Measurements from ENCODE around the gene KIRREL3.
A peak's percentile ranks its signal among the peaks of the same experiment; 100 is the strongest.

The KIRREL3 gene

GRCh38 chr11:126527651-126528050 lies 472.9 kb downstream of the KIRREL3 start:
- H3K9ac ChIP-seq (ENCODE audit: low read length): no peak overlapping the region
- no peak overlapping the region for H2BK15ac ChIP-seq (replicated peaks; ENCODE audit: low read depth)
- no peak overlapping the region for H3K27ac ChIP-seq (ENCODE audit: low read depth, low read length)
- no peak overlapping the region for H3K4ac ChIP-seq (ENCODE audit: low read depth, low read length)
- no peak overlapping the region for H3K18ac ChIP-seq (ENCODE audit: low read length)
- no peak overlapping the region for H3K4me2 ChIP-seq (ENCODE audit: low read length)
- no peak overlapping the region for H4K8ac ChIP-seq (ENCODE audit: low read depth, low read length)
- H3K4me1 ChIP-seq (ENCODE audit: control insufficient read depth, low read depth, low read length): no peaks in the 10 kb centered on the region
- no peak overlapping the region for H2AK5ac ChIP-seq (ENCODE audit: low read length)
- WGBS (ENCODE audit: extremely low coverage, insufficient coverage, low lambda C conversion rate): no CpG with 5 or more reads among the region's 5 CpGs
- H3K23ac ChIP-seq (ENCODE audit: low read length): no peak overlapping the region
- no peaks in the 10 kb centered on the region for H3K27me3 ChIP-seq (ENCODE audit: insufficient read depth, low read length, poor library complexity)
- no peak overlapping the region for H2BK120ac ChIP-seq (ENCODE audit: low read depth, low read length)
- no peaks in the 10 kb centered on the region for H3K79me2 ChIP-seq (ENCODE audit: control insufficient read depth, insufficient read depth, low read length)
- no peak overlapping the region for H4K5ac ChIP-seq (ENCODE audit: low read length)
- H3K36me3 ChIP-seq (ENCODE audit: control insufficient read depth, insufficient read depth, low read length): no peaks in the 10 kb centered on the region
- H3K4me3 ChIP-seq (ENCODE audit: low read length): no peak overlapping the region
- no peaks in the 10 kb centered on the region for H3K79me1 ChIP-seq (ENCODE audit: low read length)
- no peak overlapping the region for H3K56ac ChIP-seq (ENCODE audit: low read length)
- DNase-seq: no peak
- no peak overlapping the region for H2BK5ac ChIP-seq (ENCODE audit: low read length)

- no peak overlapping the region for H3K27ac ChIP-seq (ENCODE audit: low read depth, low read length)
- H2BK5ac ChIP-seq (ENCODE audit: low read length): no peak overlapping the region
- H3K27me3 ChIP-seq (ENCODE audit: insufficient read depth, low read length, poor library complexity): no peaks in the 10 kb centered on the region
- no peaks in the 10 kb centered on the region for H3K4me1 ChIP-seq (ENCODE audit: control insufficient read depth, low read depth, low read length)
- no peak for DNase-seq
- no peak overlapping the region for H3K23ac ChIP-seq (ENCODE audit: low read length)
- H2BK15ac ChIP-seq (replicated peaks; ENCODE audit: low read depth): no peak overlapping the region
- no peaks in the 10 kb centered on the region for H3K79me1 ChIP-seq (ENCODE audit: low read length)
- H3K36me3 ChIP-seq (ENCODE audit: control insufficient read depth, insufficient read depth, low read length): no peaks in the 10 kb centered on the region
- no peak overlapping the region for H4K8ac ChIP-seq (ENCODE audit: low read depth, low read length)
- H3K4me3 ChIP-seq (ENCODE audit: low read length): no peak overlapping the region
- no peak overlapping the region for H3K4ac ChIP-seq (ENCODE audit: low read depth, low read length)
- H3K4me2 ChIP-seq (ENCODE audit: low read length): no peak overlapping the region
- H3K9ac ChIP-seq (ENCODE audit: low read length): no peak overlapping the region
- no peak overlapping the region for H2AK5ac ChIP-seq (ENCODE audit: low read length)
- H3K79me2 ChIP-seq (ENCODE audit: control insufficient read depth, insufficient read depth, low read length): no peaks in the 10 kb centered on the region
- no CpG with 5 or more reads among the region's 10 CpGs for WGBS (ENCODE audit: extremely low coverage, insufficient coverage, low lambda C conversion rate)
- no peak overlapping the region for H2BK120ac ChIP-seq (ENCODE audit: low read depth, low read length)
- H3K56ac ChIP-seq (ENCODE audit: low read length): no peak overlapping the region
- no peak overlapping the region for H4K5ac ChIP-seq (ENCODE audit: low read length)
- no peak overlapping the region for H3K18ac ChIP-seq (ENCODE audit: low read length)
These were observed 474.1 kb downstream of the KIRREL3 start for GRCh38 chr11:126526471-126526870.

GRCh38 chr11:126525702-126526101 lies 474.9 kb downstream of the KIRREL3 start:
- no CpG with 5 or more reads among the region's 4 CpGs for WGBS (ENCODE audit: extremely low coverage, insufficient coverage, low lambda C conversion rate)
- Histone ChIP-seq H3K56ac (ENCODE audit: low read length) (no peak overlapping the region), H4K8ac (ENCODE audit: low read depth, low read length) (no peak overlapping the region), H3K4me2 (ENCODE audit: low read length) (no peak overlapping the region), H3K9ac (ENCODE audit: low read length) (no peak overlapping the region), H3K36me3 (ENCODE audit: control insufficient read depth, insufficient read depth, low read length) (no peaks in the 10 kb centered on the region), H3K18ac (ENCODE audit: low read length) (no peak overlapping the region), H3K79me1 (ENCODE audit: low read length) (no peaks in the 10 kb centered on the region), H3K23ac (ENCODE audit: low read length) (no peak overlapping the region), H3K27me3 (ENCODE audit: insufficient read depth, low read length, poor library complexity) (no peaks in the 10 kb centered on the region), H3K79me2 (ENCODE audit: control insufficient read depth, insufficient read depth, low read length) (no peaks in the 10 kb centered on the region), H2BK15ac (replicated peaks; ENCODE audit: low read depth) (no peak overlapping the region), H2BK5ac (ENCODE audit: low read length) (no peak overlapping the region), H2BK120ac (ENCODE audit: low read depth, low read length) (no peak overlapping the region), H3K27ac (ENCODE audit: low read depth, low read length) (no peak overlapping the region), H3K4me1 (ENCODE audit: control insufficient read depth, low read depth, low read length) (no peaks in the 10 kb centered on the region), H3K4me3 (ENCODE audit: low read length) (no peak overlapping the region), H3K4ac (ENCODE audit: low read depth, low read length) (no peak overlapping the region), H2AK5ac (ENCODE audit: low read length) (no peak overlapping the region), H4K5ac (ENCODE audit: low read length) (no peak overlapping the region)
- no peak for DNase-seq

GRCh38 chr11:126525216-126525615 lies 475.4 kb downstream of the KIRREL3 start:
- Histone ChIP-seq H2AK5ac (ENCODE audit: low read length) (no peak overlapping the region), H2BK5ac (ENCODE audit: low read length) (no peak overlapping the region), H3K4ac (ENCODE audit: low read depth, low read length) (no peak overlapping the region), H3K36me3 (ENCODE audit: control insufficient read depth, insufficient read depth, low read length) (no peaks in the 10 kb centered on the region), H3K4me2 (ENCODE audit: low read length) (no peak overlapping the region), H3K79me2 (ENCODE audit: control insufficient read depth, insufficient read depth, low read length) (no peaks in the 10 kb centered on the region), H4K5ac (ENCODE audit: low read length) (no peak overlapping the region), H3K9ac (ENCODE audit: low read length) (no peak overlapping the region), H3K18ac (ENCODE audit: low read length) (no peak overlapping the region), H3K27me3 (ENCODE audit: insufficient read depth, low read length, poor library complexity) (no peaks in the 10 kb centered on the region), H3K23ac (ENCODE audit: low read length) (no peak overlapping the region), H4K8ac (ENCODE audit: low read depth, low read length) (no peak overlapping the region), H3K27ac (ENCODE audit: low read depth, low read length) (no peak overlapping the region), H3K56ac (ENCODE audit: low read length) (no peak overlapping the region), H2BK120ac (ENCODE audit: low read depth, low read length) (no peak overlapping the region), H2BK15ac (replicated peaks; ENCODE audit: low read depth) (no peak overlapping the region), H3K79me1 (ENCODE audit: low read length) (no peaks in the 10 kb centered on the region), H3K4me3 (ENCODE audit: low read length) (no peak overlapping the region), H3K4me1 (ENCODE audit: control insufficient read depth, low read depth, low read length) (no peaks in the 10 kb centered on the region)
- WGBS (ENCODE audit: extremely low coverage, insufficient coverage, low lambda C conversion rate): no CpG with 5 or more reads among the region's 10 CpGs
- no peak for DNase-seq

- Histone ChIP-seq H3K4me2 (ENCODE audit: low read length) (no peak overlapping the region), H2BK5ac (ENCODE audit: low read length) (no peak overlapping the region), H3K56ac (ENCODE audit: low read length) (peak overlapping the region; percentile 3), H2AK5ac (ENCODE audit: low read length) (no peak overlapping the region), H3K9ac (ENCODE audit: low read length) (no peak overlapping the region), H3K27me3 (ENCODE audit: insufficient read depth, low read length, poor library complexity) (no peaks in the 10 kb centered on the region), H3K4ac (ENCODE audit: low read depth, low read length) (no peak overlapping the region), H4K5ac (ENCODE audit: low read length) (no peak overlapping the region), H4K8ac (ENCODE audit: low read depth, low read length) (no peak overlapping the region), H2BK120ac (ENCODE audit: low read depth, low read length) (no peak overlapping the region), H3K23ac (ENCODE audit: low read length) (no peak overlapping the region), H3K18ac (ENCODE audit: low read length) (no peak overlapping the region), H3K4me1 (ENCODE audit: control insufficient read depth, low read depth, low read length) (no peaks in the 10 kb centered on the region), H3K79me1 (ENCODE audit: low read length) (no peaks in the 10 kb centered on the region), H3K36me3 (ENCODE audit: control insufficient read depth, insufficient read depth, low read length) (no peaks in the 10 kb centered on the region), H3K4me3 (ENCODE audit: low read length) (no peak overlapping the region), H3K79me2 (ENCODE audit: control insufficient read depth, insufficient read depth, low read length) (no peaks in the 10 kb centered on the region), H2BK15ac (replicated peaks; ENCODE audit: low read depth) (no peak overlapping the region), H3K27ac (ENCODE audit: low read depth, low read length) (no peak overlapping the region)
- no CpG with 5 or more reads among the region's 4 CpGs for WGBS (ENCODE audit: extremely low coverage, insufficient coverage, low lambda C conversion rate)
- DNase-seq: no peak
These were observed 476.9 kb downstream of the KIRREL3 start for GRCh38 chr11:126523441-126524205.

GRCh38 chr11:126522606-126523005 lies 478.0 kb downstream of the KIRREL3 start:
- no peak overlapping the region for H3K4me3 ChIP-seq (ENCODE audit: low read length)
- DNase-seq: no peak
- no peak overlapping the region for H3K4me2 ChIP-seq (ENCODE audit: low read length)
- H3K56ac ChIP-seq (ENCODE audit: low read length): no peak overlapping the region
- no peak overlapping the region for H4K8ac ChIP-seq (ENCODE audit: low read depth, low read length)
- no peak overlapping the region for H3K9ac ChIP-seq (ENCODE audit: low read length)
- no peak overlapping the region for H2BK120ac ChIP-seq (ENCODE audit: low read depth, low read length)
- H3K27me3 ChIP-seq (ENCODE audit: insufficient read depth, low read length, poor library complexity): no peaks in the 10 kb centered on the region
- H3K4me1 ChIP-seq (ENCODE audit: control insufficient read depth, low read depth, low read length): no peaks in the 10 kb centered on the region
- no peak overlapping the region for H4K5ac ChIP-seq (ENCODE audit: low read length)
- H3K79me1 ChIP-seq (ENCODE audit: low read length): no peaks in the 10 kb centered on the region
- no peak overlapping the region for H2BK5ac ChIP-seq (ENCODE audit: low read length)
- H3K23ac ChIP-seq (ENCODE audit: low read length): no peak overlapping the region
- no CpG with 5 or more reads among the region's 7 CpGs for WGBS (ENCODE audit: extremely low coverage, insufficient coverage, low lambda C conversion rate)
- no peaks in the 10 kb centered on the region for H3K79me2 ChIP-seq (ENCODE audit: control insufficient read depth, insufficient read depth, low read length)
- no peak overlapping the region for H3K4ac ChIP-seq (ENCODE audit: low read depth, low read length)
- no peaks in the 10 kb centered on the region for H3K36me3 ChIP-seq (ENCODE audit: control insufficient read depth, insufficient read depth, low read length)
- no peak overlapping the region for H2BK15ac ChIP-seq (replicated peaks; ENCODE audit: low read depth)
- no peak overlapping the region for H3K27ac ChIP-seq (ENCODE audit: low read depth, low read length)
- H2AK5ac ChIP-seq (ENCODE audit: low read length): no peak overlapping the region
- no peak overlapping the region for H3K18ac ChIP-seq (ENCODE audit: low read length)
